Activated naive CD4-positive, alpha-beta T cell treated with anti-CD3 and anti-CD28 coated beads, Interleukin-2, amount 50 U/mL, for 72 hours (primary cell): Measurements from ENCODE around the gene R3HDM4. TPM values are rescaled to one million over a fixed set of nuclear protein-coding genes. Genes with fewer than 3 reads are reported as not detected.

Experiments
- ATAC-seq, 2 donors: fragments of 150-1000 bp; cut with Tn5 transposase; 2 replicates each; pipeline ENCODE4 v1.10.0; 2021; ENCODE audit warnings: mild to moderate bottlenecking in 2 of 2, moderate library complexity in 2 of 2
- DNase-seq, 2 donors: peaks; one replicate each; pipeline ENCODE4 v3.0.0; 2021 to 2022; ENCODE audit warnings: low spot score in 2 of 2
- H3K27ac Mint-ChIP-seq, 2 donors: one replicate each; pipeline ENCODE4 v1.8.0; 2022; ENCODE audit warnings: mild to moderate bottlenecking in 2 of 2, mixed read lengths in 2 of 2
- H3K36me3 Mint-ChIP-seq, 2 donors: one replicate each; pipeline ENCODE4 v1.8.0; 2022; ENCODE audit warnings: mixed read lengths in 2 of 2
- H3K9me3 Mint-ChIP-seq, 2 donors: one replicate each; pipeline ENCODE4 v1.8.0; 2022; ENCODE audit warnings: mixed read lengths in 2 of 2
- total RNA-seq, 2 donors: library from RNA; stranded (reverse); gene quantifications; one replicate each; pipeline ENCODE4 v1.2.3, GENCODE V29; 2022

The R3HDM4 gene
- total RNA-seq, 2 donors from 2014 or later, result 98.3 to 102 TPM

DNA sequence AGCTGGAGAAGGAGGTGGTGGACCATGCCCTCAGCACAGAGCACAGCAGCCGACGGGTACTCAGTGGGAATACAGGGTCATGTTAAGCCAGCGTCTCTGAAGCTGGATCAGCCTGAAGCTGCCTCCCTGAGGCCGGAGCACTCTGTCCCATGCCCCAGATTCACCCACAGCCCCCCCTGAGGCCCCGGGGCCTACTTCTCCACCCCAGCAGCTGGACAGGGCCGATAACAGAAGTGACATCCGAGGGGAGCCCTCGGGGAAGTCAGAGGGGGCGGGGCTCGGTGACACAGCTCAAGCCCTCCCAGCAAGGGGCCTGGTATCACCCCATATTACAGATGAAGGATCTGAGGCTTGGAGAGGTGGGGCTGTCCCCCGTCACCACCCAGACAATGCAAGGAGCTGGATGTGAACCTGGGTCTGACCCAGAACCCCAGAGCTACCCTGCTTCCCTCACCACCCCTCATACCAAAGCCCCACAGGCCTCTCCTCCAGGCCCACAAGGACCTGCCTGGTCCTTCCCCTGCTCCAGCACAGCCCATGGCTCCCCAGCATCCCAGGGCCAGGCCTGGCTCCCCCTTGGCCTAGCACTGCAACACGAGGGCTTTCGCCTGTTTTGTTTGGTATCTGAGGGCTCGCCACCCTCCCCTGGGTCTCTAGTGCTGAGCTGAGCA lies 5.7 kb downstream of the R3HDM4 start:
- Mint-ChIP-seq H3K36me3 (peaks cover 0 to 9% of the 10 kb centered on the region in 2 donors), H3K9me3 (no peaks in the 10 kb centered on the region), H3K27ac (peak overlapping the region; percentile 95 to 97)
- DNase-seq (peak in 1 of 2 donors; percentile 68), ATAC-seq (peak in 1 of 2 donors; percentile 47)

DNA sequence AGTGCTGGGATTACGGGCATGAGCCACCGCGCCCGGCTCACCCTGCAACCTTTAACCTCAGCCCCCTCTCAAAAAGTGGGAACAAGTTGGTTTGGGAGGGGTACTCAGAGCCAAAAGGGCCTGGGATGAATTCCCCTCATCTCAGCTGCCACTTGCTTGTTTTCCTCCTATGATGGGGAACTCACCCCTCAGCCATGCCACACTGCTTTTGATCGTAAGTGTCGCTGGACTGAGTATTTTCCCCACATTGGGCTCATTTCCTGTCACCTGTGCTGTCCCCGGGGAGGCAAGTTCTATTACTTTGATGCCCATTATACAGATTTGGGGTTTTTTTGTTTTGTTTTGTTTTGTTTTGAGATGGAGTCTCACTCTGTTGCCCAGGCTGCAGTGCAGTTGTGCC lies 6.5 kb downstream of the R3HDM4 start:
- ATAC-seq, result peak in 1 of 2 donors; percentile 43
- no peaks in the 10 kb centered on the region for H3K9me3 Mint-ChIP-seq
- DNase-seq, result no peak

GRCh38 chr19:904545-904944 lies 8.5 kb downstream of the R3HDM4 start:
- Mint-ChIP-seq H3K36me3 (peaks cover 0 to 6% of the 10 kb centered on the region in 2 donors), H3K27ac (peak overlapping the region; percentile 14 to 64), H3K9me3 (no peaks in the 10 kb centered on the region)
- ATAC-seq, result no peak
- no peak for DNase-seq

More for the DNA sequence above, 6.5 kb downstream of the R3HDM4 start:
- Mint-ChIP-seq H3K27ac (peak overlapping the region; percentile 95 to 97), H3K36me3 (peaks cover 0 to 9% of the 10 kb centered on the region in 2 donors)

GRCh38 chr19:903266-903797 lies 9.7 kb downstream of the R3HDM4 start:
- no peaks in the 10 kb centered on the region for H3K9me3 Mint-ChIP-seq
- H3K36me3 Mint-ChIP-seq, result no peaks in the 10 kb centered on the region
- DNase-seq (no peak), ATAC-seq (no peak)
- H3K27ac Mint-ChIP-seq, result peak overlapping the region in 1 of 2 donors; percentile 14

DNA sequence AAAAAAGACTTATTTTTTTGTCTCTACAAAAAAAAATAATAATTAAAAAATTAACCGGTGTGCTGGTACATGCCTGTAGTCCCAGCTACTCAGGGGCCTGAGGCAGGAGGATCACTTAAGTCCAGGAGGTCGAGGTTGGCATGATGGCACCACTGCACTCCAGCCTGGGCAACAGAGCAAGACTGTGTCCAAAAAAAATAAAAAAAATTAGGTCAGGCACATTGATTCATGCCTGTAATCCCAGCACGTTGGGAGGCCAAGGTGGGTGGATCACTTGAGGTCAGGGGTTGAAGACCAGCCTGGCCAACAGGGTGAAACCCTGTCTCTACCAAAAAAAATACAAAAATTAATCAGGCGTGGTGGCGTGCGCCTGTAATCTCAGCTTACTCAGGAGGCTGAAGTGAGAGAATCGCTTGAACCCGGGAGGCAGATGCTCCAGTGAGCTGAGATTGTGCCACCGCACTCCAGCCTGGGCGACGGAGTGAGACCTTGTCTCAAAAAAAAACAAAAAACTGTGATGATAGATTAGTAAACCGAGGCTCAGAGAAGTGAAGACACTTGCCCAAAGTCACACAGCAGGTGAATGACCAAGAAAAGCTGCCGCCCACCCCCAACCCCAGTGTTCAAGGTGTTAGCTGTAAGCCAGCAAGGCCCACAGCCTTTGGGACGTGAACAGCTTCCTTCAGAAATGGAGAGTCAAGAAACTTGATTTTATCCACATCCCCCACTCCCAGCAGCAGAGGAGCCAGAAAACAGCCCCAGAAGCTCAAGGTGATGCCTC lies 10.4 kb downstream of the R3HDM4 start:
- Mint-ChIP-seq H3K36me3 (no peaks in the 10 kb centered on the region), H3K27ac (peak overlapping the region in 1 of 2 donors; percentile 72), H3K9me3 (no peaks in the 10 kb centered on the region)
- ATAC-seq (no peak), DNase-seq (no peak)

- DNase-seq (no peak), ATAC-seq (no peak)
- Mint-ChIP-seq H3K9me3 (no peaks in the 10 kb centered on the region), H3K27ac (no peak overlapping the region), H3K36me3 (no peaks in the 10 kb centered on the region)
Measured at GRCh38 chr19:902093-902370, 11.0 kb downstream of the R3HDM4 start.

GRCh38 chr19:901216-902092 lies 11.6 kb downstream of the R3HDM4 start:
- Mint-ChIP-seq H3K36me3 (no peaks in the 10 kb centered on the region), H3K27ac (peak overlapping the region in 1 of 2 donors; percentile 14), H3K9me3 (no peaks in the 10 kb centered on the region)
- DNase-seq (no peak), ATAC-seq (no peak)

- no peaks in the 10 kb centered on the region for H3K9me3 Mint-ChIP-seq
Measured at GRCh38 chr19:900302-901111, 12.5 kb downstream of the R3HDM4 start.

GRCh38 chr19:900043-900301 lies 13.0 kb downstream of the R3HDM4 start:
- Mint-ChIP-seq H3K27ac (no peak overlapping the region), H3K36me3 (no peaks in the 10 kb centered on the region), H3K9me3 (no peaks in the 10 kb centered on the region)
- DNase-seq (no peak), ATAC-seq (peak; percentile 6 to 29)

More at GRCh38 chr19:900302-901111, 12.5 kb downstream of the R3HDM4 start:
- peak in 1 of 2 donors; percentile 35 for DNase-seq
- Mint-ChIP-seq H3K36me3 (no peaks in the 10 kb centered on the region), H3K27ac (peak overlapping the region in 1 of 2 donors; percentile 29)
- peak; percentile 32 to 75 for ATAC-seq

DNA sequence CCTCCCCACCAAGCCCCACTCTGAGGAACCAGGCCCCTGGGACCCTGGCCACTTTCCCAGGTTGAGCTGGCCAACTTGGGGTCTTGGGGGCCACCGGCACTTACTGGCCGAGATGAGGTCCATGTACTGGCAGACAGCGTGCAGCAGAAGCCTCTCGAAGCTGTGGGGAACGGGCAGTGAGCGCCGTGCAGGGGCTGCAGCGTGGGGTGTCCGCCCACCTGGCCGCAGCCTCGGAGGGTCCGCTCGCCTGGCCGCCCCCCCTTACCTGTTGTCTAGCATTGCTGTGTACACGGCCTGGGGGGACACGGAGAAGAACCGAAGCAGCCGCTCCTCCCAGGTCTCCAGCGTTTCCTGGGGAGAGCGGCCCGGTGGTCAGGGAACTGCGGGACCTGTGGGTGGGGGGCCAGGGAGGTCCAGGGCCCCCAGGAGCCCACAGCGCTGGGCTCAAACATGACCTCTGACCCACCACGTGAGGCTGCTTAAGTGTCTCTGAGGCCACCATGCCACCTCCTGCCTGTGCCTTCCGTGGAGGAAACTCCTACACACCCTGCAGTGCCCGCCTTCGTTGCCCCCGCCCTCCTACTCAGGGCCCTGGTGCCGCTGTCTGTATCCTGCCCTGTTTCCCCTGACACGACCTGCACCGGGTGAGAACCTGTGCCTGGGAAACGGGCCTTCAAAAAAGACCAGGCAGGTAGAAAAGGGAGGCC lies 13.5 kb downstream of the R3HDM4 start:
- no peak for DNase-seq
- H3K27ac Mint-ChIP-seq, result no peak overlapping the region
- no peak for ATAC-seq
- H3K36me3 Mint-ChIP-seq, result no peaks in the 10 kb centered on the region
- H3K9me3 Mint-ChIP-seq, result no peaks in the 10 kb centered on the region

DNA sequence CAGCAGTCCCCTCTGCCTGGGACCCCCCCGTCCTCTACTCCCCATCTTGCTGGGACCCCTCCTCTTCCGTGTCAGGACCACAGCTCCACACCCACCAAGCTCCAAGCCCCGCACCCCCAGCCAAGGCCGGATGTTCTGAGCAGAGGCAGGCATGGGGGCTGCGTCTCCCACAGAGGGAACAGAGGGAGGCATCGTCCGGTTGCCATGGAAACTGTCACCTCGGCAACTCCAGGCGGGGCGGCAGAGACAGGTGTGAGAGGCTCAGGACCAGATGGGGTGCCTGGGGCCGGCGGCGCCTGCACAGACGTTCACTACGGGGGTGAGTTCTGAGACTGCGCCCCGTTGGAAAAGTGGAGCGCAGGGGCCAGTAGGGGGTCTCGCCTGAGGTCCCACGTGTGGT lies 14.4 kb downstream of the R3HDM4 start:
- peak in 1 of 2 donors; percentile 17 for ATAC-seq
- H3K9me3 Mint-ChIP-seq, result no peaks in the 10 kb centered on the region
- DNase-seq, result peak in 1 of 2 donors; percentile 27
- H3K27ac Mint-ChIP-seq, result no peak overlapping the region
- H3K36me3 Mint-ChIP-seq, result no peaks in the 10 kb centered on the region

- no peak for ATAC-seq
- Mint-ChIP-seq H3K27ac (no peak overlapping the region), H3K9me3 (no peaks in the 10 kb centered on the region), H3K36me3 (peaks cover 0 to 4% of the 10 kb centered on the region in 2 donors)
- DNase-seq, result no peak
Measured at GRCh38 chr19:897442-898039, 15.5 kb downstream of the R3HDM4 start.

- DNase-seq (no peak), ATAC-seq (no peak)
- Mint-ChIP-seq H3K9me3 (no peaks in the 10 kb centered on the region), H3K27ac (peak overlapping the region in 1 of 2 donors; percentile 64), H3K36me3 (peaks cover 0 to 4% of the 10 kb centered on the region in 2 donors)
Measured at GRCh38 chr19:896999-897398, 16.0 kb downstream of the R3HDM4 start.

- ATAC-seq (no peak), DNase-seq (no peak)
- H3K9me3 Mint-ChIP-seq, result no peaks in the 10 kb centered on the region
- peaks cover 0 to 4% of the 10 kb centered on the region in 2 donors for H3K36me3 Mint-ChIP-seq
- H3K27ac Mint-ChIP-seq, result peak overlapping the region in 1 of 2 donors; percentile 64
Measured at GRCh38 chr19:896434-896833, 16.6 kb downstream of the R3HDM4 start.
